ENCODE measurements around the gene CRTC1.
"Not testable (repeated sequence)": the region's sequence is repeated elsewhere in the genome, so short reads cannot be mapped to it uniquely, and the experiment has no call there.

Gene CRTC1

GRCh38 chr19:18802354-18802753, 118.9 kb downstream of the CRTC1 start:
- H3K27ac Mint-ChIP-seq = no peak overlapping the region
- H3K9me3 Mint-ChIP-seq = no peaks in the 10 kb centered on the region
- intact Hi-C loops (cut with micrococcal nuclease) = no loop called here
- no peaks in the 10 kb centered on the region for H3K4me1 Mint-ChIP-seq (ENCODE audit: low read depth)
- H3K27me3 Mint-ChIP-seq = peaks cover 22% of the 10 kb centered on the region
- H3K36me3 Mint-ChIP-seq (ENCODE audit: low read depth) = no peaks in the 10 kb centered on the region
- H3K4me3 Mint-ChIP-seq = no peak overlapping the region

- no peak overlapping the region for H3K27ac Mint-ChIP-seq
- no peaks in the 10 kb centered on the region for H3K9me3 Mint-ChIP-seq
- no peaks in the 10 kb centered on the region for H3K36me3 Mint-ChIP-seq (ENCODE audit: low read depth)
- no peak overlapping the region for H3K4me3 Mint-ChIP-seq
- H3K4me1 Mint-ChIP-seq (ENCODE audit: low read depth) = no peaks in the 10 kb centered on the region
- intact Hi-C loops (cut with micrococcal nuclease) = no loop called here
- H3K27me3 Mint-ChIP-seq = peaks cover 30% of the 10 kb centered on the region
These were observed 120.2 kb downstream of the CRTC1 start for GRCh38 chr19:18803550-18804138.

GRCh38 chr19:18804139-18804601, 120.7 kb downstream of the CRTC1 start:
- no peaks in the 10 kb centered on the region for H3K9me3 Mint-ChIP-seq
- H3K4me1 Mint-ChIP-seq (ENCODE audit: low read depth) = peaks cover 5% of the 10 kb centered on the region
- peaks cover 33% of the 10 kb centered on the region for H3K27me3 Mint-ChIP-seq
- H3K4me3 Mint-ChIP-seq = no peak overlapping the region
- intact Hi-C loops (cut with micrococcal nuclease) = no loop called here
- H3K27ac Mint-ChIP-seq = no peak overlapping the region
- no peaks in the 10 kb centered on the region for H3K36me3 Mint-ChIP-seq (ENCODE audit: low read depth)

- Mint-ChIP-seq H3K27ac (no peak overlapping the region), H3K4me3 (no peak overlapping the region), H3K36me3 (ENCODE audit: low read depth) (no peaks in the 10 kb centered on the region), H3K9me3 (no peaks in the 10 kb centered on the region), H3K27me3 (peaks cover 33% of the 10 kb centered on the region), H3K4me1 (ENCODE audit: low read depth) (peaks cover 9% of the 10 kb centered on the region)
- intact Hi-C loops (cut with micrococcal nuclease) = no loop called here
These were observed 121.2 kb downstream of the CRTC1 start for GRCh38 chr19:18804643-18805042.

GRCh38 chr19:18807861-18808331, 124.4 kb downstream of the CRTC1 start:
- intact Hi-C loops (cut with micrococcal nuclease) = no loop called here
- Mint-ChIP-seq H3K27ac (no peak overlapping the region), H3K36me3 (ENCODE audit: low read depth) (no peaks in the 10 kb centered on the region), H3K27me3 (peaks cover 36% of the 10 kb centered on the region), H3K4me3 (no peak overlapping the region), H3K4me1 (ENCODE audit: low read depth) (peaks cover 12% of the 10 kb centered on the region), H3K9me3 (no peaks in the 10 kb centered on the region)

GRCh38 chr19:18809149-18809868, 125.8 kb downstream of the CRTC1 start:
- Mint-ChIP-seq H3K4me3 (peak overlapping the region; percentile 57), H3K36me3 (ENCODE audit: low read depth) (no peaks in the 10 kb centered on the region), H3K4me1 (ENCODE audit: low read depth) (peaks cover 12% of the 10 kb centered on the region), H3K27ac (no peak overlapping the region), H3K9me3 (no peaks in the 10 kb centered on the region), H3K27me3 (peaks cover 38% of the 10 kb centered on the region)
- intact Hi-C loops (cut with micrococcal nuclease) = no loop called here

- H3K4me3 Mint-ChIP-seq; H3K27ac Mint-ChIP-seq; intact Hi-C loops (cut with micrococcal nuclease); H3K9me3 Mint-ChIP-seq; H3K36me3 Mint-ChIP-seq (ENCODE audit: low read depth): not testable (repeated sequence)
- Mint-ChIP-seq H3K27me3 (peaks cover 40% of the 10 kb centered on the region), H3K4me1 (ENCODE audit: low read depth) (peaks cover 12% of the 10 kb centered on the region)
These were observed 128.2 kb downstream of the CRTC1 start for GRCh38 chr19:18811638-18812037.

GRCh38 chr19:18814063-18814462, 130.6 kb downstream of the CRTC1 start:
- intact Hi-C loops (cut with micrococcal nuclease) = no loop called here
- no peak overlapping the region for H3K27ac Mint-ChIP-seq
- H3K36me3 Mint-ChIP-seq (ENCODE audit: low read depth) = no peaks in the 10 kb centered on the region
- H3K4me3 Mint-ChIP-seq = no peak overlapping the region
- peaks cover 8% of the 10 kb centered on the region for H3K4me1 Mint-ChIP-seq (ENCODE audit: low read depth)
- peaks cover 32% of the 10 kb centered on the region for H3K27me3 Mint-ChIP-seq
- no peaks in the 10 kb centered on the region for H3K9me3 Mint-ChIP-seq

GRCh38 chr19:18815673-18816072, 132.2 kb downstream of the CRTC1 start:
- no peaks in the 10 kb centered on the region for H3K36me3 Mint-ChIP-seq (ENCODE audit: low read depth)
- H3K27me3 Mint-ChIP-seq = peaks cover 39% of the 10 kb centered on the region
- H3K9me3 Mint-ChIP-seq = no peaks in the 10 kb centered on the region
- no peak overlapping the region for H3K4me3 Mint-ChIP-seq
- intact Hi-C loops (cut with micrococcal nuclease) = no loop called here
- H3K27ac Mint-ChIP-seq = no peak overlapping the region
- no peaks in the 10 kb centered on the region for H3K4me1 Mint-ChIP-seq (ENCODE audit: low read depth)

GRCh38 chr19:18816645-18817044, 133.2 kb downstream of the CRTC1 start:
- H3K4me3 Mint-ChIP-seq; intact Hi-C loops (cut with micrococcal nuclease); H3K36me3 Mint-ChIP-seq (ENCODE audit: low read depth); H3K9me3 Mint-ChIP-seq; H3K4me1 Mint-ChIP-seq (ENCODE audit: low read depth); H3K27ac Mint-ChIP-seq: not testable (repeated sequence)
- H3K27me3 Mint-ChIP-seq = peaks cover 38% of the 10 kb centered on the region

GRCh38 chr19:18817574-18817973, 134.1 kb downstream of the CRTC1 start:
- Mint-ChIP-seq H3K4me1 (ENCODE audit: low read depth) (no peaks in the 10 kb centered on the region), H3K27me3 (peaks cover 32% of the 10 kb centered on the region), H3K9me3 (no peaks in the 10 kb centered on the region), H3K27ac (no peak overlapping the region), H3K4me3 (no peak overlapping the region), H3K36me3 (ENCODE audit: low read depth) (no peaks in the 10 kb centered on the region)
- intact Hi-C loops (cut with micrococcal nuclease) = no loop called here

GRCh38 chr19:18828786-18829185, 145.3 kb downstream of the CRTC1 start:
- H3K4me3 Mint-ChIP-seq = no peak overlapping the region
- intact Hi-C loops (cut with micrococcal nuclease) = no loop called here
- no peak overlapping the region for H3K27ac Mint-ChIP-seq
- H3K27me3 Mint-ChIP-seq = peaks cover 19% of the 10 kb centered on the region
- H3K9me3 Mint-ChIP-seq = peaks cover 7% of the 10 kb centered on the region
- peaks cover 16% of the 10 kb centered on the region for H3K36me3 Mint-ChIP-seq (ENCODE audit: low read depth)
- H3K4me1 Mint-ChIP-seq (ENCODE audit: low read depth) = peaks cover 19% of the 10 kb centered on the region

- H3K4me3 Mint-ChIP-seq = no peak overlapping the region
- intact Hi-C loops (cut with micrococcal nuclease) = no loop called here
These were observed 147.0 kb downstream of the CRTC1 start for GRCh38 chr19:18830488-18830887.

GRCh38 chr19:18831524-18832305, 148.2 kb downstream of the CRTC1 start, which contains the start of gene UPF1:
UPF1 (plus strand) TSS chr19:18831959; CDS start chr19:18832210, 251 bp downstream.
- Mint-ChIP-seq H3K4me1 (ENCODE audit: low read depth) (peaks cover 49% of the 10 kb centered on the region), H3K4me3 (peak within 1 kb of the TSS; percentile 95)
- intact Hi-C loops (cut with micrococcal nuclease) = loop anchor here (2.0 kb wide), 1 partner anchor 17 kb away; no protein-coding TSS in a partner anchor

More at GRCh38 chr19:18830488-18830887, 147.0 kb downstream of the CRTC1 start:
- H3K27me3 Mint-ChIP-seq = peaks cover 16% of the 10 kb centered on the region
- peaks cover 33% of the 10 kb centered on the region for H3K36me3 Mint-ChIP-seq (ENCODE audit: low read depth)
- H3K9me3 Mint-ChIP-seq = peaks cover 7% of the 10 kb centered on the region
- no peak overlapping the region for H3K27ac Mint-ChIP-seq
- H3K4me1 Mint-ChIP-seq (ENCODE audit: low read depth) = peaks cover 36% of the 10 kb centered on the region

More at GRCh38 chr19:18831524-18832305, 148.2 kb downstream of the CRTC1 start, which contains the start of gene UPF1:
- H3K9me3 Mint-ChIP-seq = peaks cover 7% of the 10 kb centered on the region
- peaks cover 12% of the 10 kb centered on the region for H3K27me3 Mint-ChIP-seq
- H3K36me3 Mint-ChIP-seq (ENCODE audit: low read depth) = peaks cover 45% of the 10 kb centered on the region
- H3K27ac Mint-ChIP-seq = peak within 1 kb of the TSS; percentile 87

Data from dendritic cell treated with granulocyte-macrophage colony-stimulating factor and Interleukin-4, amounts not matched to agents 40 ng/mL and 50 ng/mL, for 4 days (primary cell).